GM21423 (cell line): ENCODE results near the gene ZFAND3.

Source experiments
- ATAC-seq: cut with Tn5 transposase; IDR thresholded peaks from one replicate; pipeline ENCODE4 v1.9.1; 2021; ENCODE audit warnings: mild to moderate bottlenecking, moderate library complexity; ENCODE audit not compliant: unreplicated experiment

Gene ZFAND3

DNA sequence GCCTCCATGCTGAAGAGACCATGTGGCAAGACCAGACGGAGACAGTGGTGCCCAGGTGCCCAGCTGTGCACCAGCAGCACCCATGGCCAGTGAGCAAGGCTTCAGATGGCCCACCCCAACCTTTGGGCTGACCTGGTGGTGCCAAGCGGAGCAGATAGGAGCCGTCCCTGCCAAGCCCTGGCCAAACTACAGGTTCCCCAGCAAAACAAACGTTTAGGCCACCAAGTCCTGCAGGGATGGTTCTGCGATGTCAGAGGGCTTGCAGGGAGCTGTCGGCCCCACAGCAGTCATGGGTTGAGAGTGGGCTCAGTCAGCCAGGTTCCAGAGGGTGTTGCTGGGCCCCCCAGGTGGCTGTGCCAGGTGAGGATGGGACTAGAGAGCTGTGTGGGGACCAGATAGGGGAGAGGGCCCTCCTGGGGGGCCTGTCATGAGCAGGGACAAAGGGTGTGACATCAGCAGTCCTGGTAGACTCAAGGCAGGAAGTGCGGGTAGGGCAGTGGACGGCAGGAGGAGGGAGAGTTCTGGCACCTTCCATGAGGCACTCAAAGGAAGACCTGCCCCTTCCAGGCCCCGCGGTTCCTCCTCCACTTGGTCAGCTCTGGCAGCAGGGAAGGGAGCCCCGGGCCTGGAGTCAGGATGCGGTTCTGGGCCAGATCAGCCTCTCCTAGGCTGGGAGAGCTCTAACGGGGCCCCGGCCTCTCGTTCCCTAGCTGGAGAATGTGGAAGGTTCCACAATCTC is 342.4 kb downstream of the ZFAND3 start:
- ATAC-seq: no peak

DNA sequence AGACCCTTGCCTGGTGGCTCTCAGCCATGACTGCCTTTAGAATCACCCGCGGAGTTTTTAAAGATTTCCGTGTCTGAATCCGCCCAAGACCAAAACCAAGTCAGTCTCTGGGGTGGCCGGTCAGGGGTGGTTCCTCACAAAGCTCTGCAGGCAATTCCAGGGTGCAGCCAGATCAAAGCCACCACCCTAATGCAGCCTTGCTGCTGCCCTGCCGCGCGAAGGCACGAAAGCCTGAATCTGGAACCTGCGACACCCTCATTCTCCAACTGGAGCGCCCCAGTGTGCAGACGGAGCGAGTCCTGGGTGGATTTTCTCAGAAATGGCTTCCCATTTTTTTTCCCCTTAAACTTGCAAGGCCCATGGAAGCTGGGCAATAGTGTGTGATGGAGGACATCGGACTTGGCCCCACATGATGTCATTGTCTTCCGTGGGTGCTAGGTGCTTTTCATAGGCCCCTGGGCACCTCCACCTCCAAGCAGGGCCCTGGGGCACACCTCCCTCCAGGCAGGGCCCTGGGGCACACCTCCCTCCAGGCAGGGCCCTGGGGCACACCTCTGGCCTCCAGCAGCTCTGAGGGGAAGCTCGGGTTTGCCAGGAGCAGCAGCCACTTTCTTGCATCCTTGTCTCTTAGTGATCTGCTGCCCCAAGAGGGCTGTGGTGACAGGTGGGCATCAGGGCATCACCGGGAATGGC is 343.1 kb downstream of the ZFAND3 start:
- ATAC-seq: no peak

DNA sequence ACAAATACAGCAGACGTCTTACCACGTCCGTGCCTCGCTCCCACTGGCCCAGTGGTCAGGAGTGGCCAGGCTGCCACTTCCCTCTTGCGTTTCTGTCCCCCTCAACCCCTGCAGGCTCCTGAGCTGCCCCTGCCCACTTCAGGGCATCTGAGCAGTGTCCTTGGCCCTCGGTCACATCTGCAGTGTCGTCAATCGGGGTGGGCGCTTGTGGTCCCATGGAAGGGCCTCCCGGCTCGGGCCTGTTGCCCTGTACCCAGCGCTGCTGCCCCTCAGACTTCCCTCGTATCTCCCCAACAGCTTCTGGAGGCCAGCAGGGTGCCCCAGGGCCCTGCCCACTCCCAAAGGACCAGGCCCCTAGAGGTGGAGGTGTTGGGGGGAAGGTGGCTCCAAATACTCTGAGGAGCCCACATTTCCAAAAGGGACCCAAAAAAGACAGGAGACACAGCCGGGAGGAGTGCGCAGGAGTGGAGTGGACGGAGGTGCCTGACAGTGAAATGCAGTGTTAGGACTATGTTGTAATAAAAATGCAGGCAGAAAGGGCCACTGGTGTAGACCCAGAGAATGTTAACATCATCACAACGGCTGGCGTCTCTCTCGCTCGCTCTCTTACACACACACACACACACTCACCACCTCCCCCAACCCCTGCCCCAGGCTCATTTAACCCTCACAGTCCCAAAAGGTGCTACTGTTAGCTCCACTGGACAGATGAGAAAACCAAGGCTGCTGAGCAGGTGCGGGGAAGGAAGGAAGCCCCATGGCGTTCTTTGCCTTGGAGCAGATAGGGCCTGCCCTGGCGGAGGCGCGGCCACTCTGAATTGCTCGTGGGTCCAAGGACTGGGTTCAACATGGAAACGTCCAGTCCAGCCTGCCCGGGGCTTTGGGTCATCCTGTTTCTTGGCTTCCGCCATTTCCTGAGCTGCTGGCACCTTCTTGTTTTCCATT is 343.9 kb downstream of the ZFAND3 start:
- no peak for ATAC-seq

DNA sequence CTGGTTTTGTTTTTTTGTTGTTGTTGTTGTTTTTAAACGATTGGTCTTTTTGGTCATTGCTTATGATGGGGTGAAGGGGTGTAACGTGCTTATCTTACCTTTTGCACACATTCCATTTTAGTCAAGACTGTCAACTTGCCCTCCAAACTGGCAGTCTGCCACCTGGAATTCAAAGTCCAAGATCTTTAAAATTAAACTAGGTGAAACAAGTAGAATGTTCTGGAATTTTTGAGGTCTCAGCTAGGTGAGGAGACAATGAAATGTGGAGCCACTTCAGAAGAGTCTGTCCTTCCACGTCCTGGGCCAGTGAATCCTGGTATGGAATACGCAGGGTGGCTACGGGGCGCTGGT is 344.6 kb downstream of the ZFAND3 start:
- ATAC-seq: no peak

DNA sequence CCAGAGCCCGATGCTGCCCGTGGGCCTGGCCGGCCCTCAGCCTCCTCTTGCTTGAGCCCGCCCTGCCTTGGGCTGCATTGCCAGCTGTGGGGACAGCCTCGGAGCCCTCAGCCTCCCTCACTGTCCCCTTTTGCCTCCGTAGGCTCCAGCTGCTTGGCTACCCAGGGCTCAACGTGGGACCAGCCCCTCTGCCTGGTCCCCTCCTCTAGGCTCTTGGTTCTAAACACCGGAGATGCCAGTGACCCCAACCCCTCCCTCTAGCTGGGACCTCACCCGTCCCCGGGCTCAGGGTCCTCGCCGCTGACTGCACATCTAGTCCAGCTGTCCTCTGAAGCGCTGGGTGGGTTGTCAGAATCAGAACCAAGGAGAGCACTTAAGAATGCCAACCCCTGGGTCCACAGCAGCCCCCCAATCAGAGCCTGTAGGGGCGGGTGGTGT is 345.2 kb downstream of the ZFAND3 start:
- ATAC-seq: no peak

DNA sequence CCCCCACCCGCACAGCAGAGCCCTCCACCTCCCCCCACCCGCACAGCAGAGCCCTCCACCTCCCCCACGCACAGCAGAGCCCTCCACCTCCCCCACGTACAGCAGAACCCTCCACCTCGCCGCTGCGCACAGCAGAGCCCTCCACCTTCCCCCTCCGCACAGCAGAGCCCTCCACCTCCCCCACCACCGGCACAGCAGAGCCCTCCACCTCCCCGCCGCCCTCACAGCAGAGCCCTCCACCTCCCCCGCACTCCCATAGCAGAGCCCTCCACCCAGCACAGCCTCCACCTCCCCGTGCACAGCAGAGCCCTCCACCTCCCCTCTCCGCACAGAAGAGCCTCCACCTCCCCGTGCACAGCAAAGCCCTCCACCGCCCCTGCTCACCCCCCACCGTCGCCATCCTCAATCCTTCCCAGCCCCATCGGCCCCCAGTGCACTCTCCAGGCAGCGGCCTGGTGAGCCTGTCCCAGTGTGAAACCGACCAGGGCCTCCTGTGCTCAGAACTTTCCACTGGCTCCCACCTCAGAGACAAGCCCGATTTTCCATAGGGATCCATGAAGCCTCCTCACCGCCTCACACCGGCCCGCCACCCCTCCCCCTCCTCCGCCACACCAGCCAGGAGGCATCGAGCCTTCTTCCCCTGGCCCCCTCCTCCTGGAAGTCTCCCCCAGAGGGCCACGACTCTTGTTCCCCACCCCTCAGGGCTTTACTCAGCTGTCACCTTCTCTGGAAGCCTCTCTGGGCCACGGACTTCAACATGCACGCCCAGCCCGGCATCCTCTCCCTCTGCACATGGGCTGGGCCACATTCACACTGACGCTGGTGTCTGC is 347.1 kb downstream of the ZFAND3 start:
- ATAC-seq: no peak

DNA sequence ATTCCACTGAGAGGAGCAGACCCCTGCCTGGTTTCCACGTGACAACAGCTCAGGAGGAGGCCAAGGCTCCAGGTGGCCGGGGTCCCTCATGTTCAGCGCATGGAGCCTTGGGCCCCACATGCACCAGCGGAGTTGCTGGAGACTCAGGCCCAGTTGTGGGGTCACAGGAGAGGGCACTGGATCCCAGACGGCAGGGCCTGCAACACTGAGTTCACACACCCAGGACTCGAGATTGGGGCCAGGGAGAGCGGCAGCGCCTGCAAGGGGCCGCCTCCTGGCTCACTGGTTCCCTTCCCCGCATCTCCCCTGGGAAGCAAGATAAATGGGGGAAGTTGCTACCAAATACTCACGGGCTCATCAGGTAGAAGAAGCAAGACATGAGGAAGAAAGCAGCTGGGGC is 348.1 kb downstream of the ZFAND3 start:
- no peak for ATAC-seq

DNA sequence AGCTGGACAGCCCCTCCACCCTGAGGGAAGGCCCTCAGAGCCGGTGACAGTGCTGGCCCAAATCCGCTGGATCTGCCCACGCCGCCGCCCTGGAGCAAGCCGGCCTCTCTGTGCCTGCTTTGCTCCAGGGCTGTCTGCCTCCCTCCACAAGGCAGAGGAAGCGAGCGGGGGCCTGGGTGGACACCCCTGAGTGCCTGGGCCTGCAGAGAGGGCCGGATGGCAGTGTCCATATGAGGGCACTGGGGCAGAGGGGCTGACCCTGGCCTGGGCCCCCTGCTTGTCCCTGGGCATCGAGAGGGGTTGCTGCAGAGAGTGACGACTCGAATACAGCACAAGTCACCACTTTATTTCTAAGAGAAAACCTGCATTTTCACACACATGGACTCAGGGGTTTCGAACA is 348.6 kb downstream of the ZFAND3 start:
- ATAC-seq: no peak

DNA sequence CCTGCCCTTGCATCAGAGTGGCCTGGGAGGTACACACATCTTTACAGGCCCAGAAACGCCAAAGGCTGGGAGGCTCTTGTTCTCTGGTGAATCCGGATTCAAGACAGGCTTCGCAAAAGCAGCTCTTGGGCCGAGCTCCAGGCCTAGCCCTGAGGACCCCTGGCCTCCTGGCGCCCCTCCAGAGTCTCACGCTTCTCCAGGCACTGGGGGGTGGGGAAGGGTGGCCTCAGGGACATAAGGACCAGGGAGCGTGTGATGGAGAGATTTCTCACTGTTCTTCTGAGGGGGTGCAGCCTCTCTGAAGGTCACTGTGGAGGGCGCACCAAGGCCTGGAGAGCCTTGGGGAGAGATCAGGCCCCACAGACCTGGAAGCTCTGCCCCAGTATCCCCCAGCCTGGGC is 349.2 kb downstream of the ZFAND3 start:
- no peak for ATAC-seq

DNA sequence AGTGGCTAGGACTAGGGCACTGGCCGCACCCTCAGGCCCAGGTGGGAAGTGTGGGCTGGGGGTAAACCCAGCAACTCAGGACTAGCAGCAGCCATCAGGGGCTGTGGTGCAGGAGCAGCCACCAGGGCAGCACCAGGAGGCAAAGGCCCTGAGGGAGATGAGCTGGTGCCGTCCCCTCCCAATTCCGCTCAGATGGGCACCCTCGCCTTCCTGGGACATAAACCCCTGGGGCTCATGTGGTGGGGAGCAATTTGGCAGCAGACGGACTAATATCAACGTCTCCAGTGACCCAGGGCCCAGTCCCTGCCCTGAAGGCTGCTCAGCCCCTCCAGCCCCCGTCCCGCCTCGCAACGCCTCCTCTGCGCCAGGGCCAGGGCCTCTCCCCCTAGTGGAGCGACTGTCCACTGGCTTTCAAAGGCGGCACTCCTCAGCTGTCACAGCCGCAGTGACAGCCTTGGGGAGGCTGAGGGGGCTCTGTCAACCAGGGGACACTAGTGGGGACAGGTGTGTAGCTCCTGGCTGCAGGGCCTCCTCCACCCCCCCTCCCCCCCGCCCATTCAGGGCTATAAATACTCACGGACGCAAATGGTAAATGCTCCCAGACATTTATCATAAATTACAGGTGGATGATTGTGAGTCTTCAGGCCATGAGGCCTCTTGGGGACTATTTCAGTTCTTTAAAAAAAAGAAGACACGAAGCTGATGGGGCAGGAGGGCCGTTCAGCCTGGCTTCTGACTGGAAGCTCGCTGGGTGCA is 349.9 kb downstream of the ZFAND3 start:
- no peak for ATAC-seq

DNA sequence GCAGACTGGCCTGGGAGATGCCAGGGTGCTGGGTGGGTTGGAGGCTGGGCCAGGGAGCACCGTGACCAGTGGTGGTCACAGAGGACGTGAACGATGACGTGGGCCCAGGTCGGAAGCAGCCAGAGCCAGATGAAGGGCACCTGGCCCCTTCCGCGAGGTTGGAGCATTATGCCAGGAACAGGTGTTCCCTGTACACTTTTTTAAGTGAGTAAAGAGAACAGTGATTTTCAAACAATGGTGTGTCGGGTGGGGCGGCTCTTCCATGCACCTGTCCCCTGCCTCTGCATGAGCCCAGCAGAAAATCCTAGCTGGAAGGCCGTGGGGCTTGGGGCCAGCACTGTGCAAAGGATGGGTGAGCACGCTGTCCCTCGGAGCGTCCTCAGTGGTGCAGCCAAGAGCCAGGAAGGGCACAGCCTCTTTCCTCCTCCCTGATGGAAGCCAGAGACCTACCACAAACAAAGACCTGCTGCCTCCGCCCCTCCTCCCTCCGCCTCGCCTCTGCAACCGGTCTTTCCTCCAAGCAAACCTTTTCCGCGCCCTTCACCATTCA is 350.5 kb downstream of the ZFAND3 start:
- ATAC-seq: no peak

DNA sequence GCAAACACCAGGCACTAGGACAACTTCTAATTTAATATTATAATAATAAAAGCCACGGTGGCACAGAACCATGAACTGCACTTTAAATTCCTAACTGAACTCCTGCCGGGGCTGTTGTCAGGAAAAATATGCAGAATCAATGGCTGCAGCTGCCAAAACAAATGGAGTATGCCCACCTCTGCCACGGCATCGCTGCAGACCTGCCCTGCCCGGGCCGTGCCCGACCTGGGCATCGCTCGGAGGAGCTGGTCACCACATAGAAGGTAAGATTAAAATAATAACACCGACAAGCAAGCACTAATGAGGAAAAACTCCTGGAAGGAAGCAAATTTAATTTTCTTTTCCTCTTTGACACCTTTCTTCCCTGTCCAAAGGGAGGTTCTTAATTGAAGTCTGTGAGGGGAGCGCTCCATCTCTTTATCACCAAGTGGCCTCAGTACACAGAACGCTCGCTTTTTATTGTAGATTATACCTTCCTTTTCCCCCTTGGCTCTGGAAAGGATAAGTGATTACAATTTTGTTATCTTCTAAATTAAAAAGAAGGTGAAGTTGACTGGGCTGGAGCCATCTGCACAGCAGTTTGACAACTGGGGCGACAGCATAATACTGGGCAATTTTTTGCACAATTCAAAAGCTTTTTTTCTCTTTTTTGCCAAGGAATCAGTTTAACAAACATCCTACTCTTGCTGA is 351.3 kb downstream of the ZFAND3 start:
- ATAC-seq: no peak

DNA sequence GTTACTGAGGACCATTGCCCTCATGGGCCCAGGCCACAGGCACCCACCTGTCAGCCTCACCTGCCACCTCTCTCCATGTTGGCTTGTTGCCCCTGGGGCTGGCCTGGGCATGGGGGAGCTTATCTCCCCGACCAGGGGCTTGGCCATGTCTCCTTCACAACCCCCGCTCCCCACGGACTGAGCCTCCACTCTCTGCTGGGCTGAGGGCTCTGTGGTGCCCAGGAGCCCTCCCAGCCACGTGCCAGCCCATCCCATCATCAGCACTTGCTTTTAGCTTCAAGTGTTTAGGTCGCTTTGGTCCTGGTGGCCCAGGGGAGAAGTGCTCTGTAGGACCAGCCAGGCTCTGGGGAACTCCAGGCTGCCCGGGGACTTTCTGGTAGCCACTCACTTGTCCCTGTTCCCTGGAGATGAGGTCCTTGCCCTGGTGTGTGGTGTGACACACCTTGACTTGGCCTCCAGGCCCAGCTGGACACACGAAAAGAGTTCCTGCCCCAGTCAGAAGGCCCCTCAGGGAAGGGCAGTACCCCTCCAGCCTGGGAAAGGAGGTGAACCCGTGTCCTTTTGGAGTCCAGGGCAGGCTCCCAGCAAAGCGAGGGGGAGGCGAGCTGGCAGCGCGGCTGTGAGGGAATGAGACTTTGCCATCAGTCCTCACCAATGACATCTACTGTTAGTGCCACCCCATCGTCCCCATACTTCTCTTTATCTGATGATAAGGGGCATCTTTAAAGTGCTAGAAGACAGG is 352.6 kb downstream of the ZFAND3 start:
- no peak for ATAC-seq

DNA sequence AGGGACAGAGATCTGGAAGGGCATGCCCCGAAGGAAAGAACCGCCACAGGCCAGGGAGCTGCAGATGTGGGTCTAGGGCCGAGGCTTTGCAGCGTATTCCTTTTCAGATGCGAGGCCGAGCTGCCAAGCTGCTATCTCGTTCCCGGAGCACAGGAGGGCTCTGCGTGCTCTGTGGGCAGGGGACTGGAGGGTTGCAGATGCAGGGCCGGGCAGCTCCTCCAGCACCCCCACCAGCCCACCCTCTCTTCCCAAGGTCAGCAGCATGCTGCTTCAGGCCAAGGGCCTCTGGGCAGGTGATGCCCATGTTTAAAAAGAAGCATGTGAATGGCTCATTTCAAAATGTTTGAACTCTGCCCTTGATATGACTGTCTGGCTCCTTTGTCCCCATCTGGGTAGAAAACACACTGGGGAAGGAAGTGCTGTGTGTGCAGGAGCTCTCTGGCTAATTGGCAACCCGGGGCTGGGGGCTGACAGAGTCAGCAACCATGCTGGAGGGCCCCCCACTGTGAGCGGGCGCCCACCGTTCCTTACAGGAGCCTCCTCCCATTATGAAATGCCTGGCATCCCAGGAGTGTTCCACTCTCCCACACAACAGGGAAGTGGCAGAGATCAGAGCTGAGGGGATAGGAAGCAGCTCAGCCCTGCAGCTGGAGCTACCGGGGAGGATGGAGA is 353.3 kb downstream of the ZFAND3 start:
- ATAC-seq: no peak

DNA sequence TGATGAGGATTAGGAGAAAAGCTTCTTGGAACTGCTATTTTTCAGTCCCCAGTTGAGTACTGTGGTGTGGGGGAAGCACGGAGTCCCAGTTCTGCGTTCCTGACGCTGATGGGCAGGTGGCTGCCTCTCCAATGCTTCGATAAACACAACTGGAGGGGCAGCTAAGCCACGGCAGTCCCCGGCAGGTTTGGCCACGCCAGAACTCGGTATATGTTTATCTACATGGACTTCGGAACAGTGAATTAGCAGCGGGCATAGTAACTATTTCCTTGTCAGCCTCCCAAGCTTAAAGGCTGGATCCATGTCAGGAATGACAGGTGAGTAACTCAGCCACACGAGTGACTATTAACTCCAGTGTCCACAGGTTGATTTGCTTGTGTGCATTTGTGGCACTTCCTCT is 354.4 kb downstream of the ZFAND3 start:
- no peak for ATAC-seq

DNA sequence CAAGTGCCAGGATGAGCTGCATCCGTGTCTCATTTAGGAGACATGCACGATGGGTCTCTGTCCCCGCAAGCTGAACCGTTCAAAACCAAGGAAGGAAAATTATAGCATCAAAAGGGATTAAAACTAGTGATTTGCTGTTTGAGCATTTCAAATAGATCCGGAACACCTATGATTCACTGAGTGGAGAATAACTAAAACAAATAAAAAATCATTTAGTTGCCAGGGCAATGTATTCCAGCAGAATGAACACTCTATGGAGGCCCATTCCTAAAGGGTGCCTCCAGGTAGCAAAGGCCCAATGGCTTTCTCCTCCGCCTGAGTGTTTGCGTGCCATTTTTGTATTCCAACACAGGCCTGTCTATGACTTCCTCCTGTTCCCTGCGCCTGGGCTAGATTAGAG is 354.8 kb downstream of the ZFAND3 start:
- no peak for ATAC-seq

DNA sequence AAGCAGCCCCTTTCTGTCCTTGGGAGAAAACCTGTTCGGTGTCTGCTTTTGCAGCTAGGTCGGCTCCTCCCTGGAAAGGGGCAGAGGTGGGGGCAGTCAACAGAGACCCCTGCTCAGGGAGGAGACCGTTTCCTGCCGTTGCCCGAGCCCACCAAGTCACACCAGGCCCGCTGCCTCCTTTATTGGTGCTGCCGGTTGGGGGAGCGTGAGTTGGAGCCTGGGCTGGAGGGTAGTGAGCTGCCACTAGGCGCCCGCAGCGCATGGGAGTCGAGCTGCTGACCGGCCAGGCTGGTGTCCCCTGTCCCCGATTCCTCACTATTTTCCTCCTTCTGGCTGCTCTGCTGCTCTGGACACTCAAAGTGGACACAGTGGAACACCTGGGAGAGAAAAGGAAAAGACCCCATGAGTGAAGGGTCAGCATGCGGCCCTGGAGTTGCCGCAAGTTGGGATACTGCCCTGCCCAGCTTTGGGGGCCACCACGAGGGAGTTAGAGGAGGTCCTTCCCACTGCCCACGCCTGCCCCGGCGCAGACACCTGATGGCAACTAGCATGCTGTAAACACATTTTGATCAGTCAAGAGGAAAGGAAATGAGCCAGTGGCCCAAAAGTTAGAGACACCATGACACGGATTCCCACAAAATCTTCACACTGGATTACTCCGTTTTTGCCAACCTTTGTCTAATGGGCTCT is 355.4 kb downstream of the ZFAND3 start:
- ATAC-seq: no peak
